H1 (cell line): Measurements from ENCODE around the gene ADAMTS3.

ENCODE experiments used
- PHF8 ChIP-seq: fragments of 200-600 bp; sonication (generic); conservative IDR thresholded peaks from 2 replicates; pipeline ENCODE4 v1.7.1; 2012; ENCODE audit warnings: low read depth, mild to moderate bottlenecking, inconsistent platforms, low read length, moderate library complexity
- POLR2AphosphoS5 ChIP-seq: IDR thresholded peaks from 2 replicates; pipeline ENCODE4 v1.6.1; 2011; ENCODE audit warnings: low read depth, low read length

GRCh38 chr4:72348701-72349100 lies 220.3 kb downstream of the ADAMTS3 start:
- TF ChIP-seq POLR2AphosphoS5, result no peak
- no peak for TF ChIP-seq PHF8
